Iris pigment epithelial cell (primary cell): ENCODE measurements around the gene EML4.

Source experiments
- DNase-seq: peaks from one replicate; pipeline ENCODE4 v3.0.0-alpha.2; 2011; ENCODE audit warnings: low read depth

EML4 gene

DNA sequence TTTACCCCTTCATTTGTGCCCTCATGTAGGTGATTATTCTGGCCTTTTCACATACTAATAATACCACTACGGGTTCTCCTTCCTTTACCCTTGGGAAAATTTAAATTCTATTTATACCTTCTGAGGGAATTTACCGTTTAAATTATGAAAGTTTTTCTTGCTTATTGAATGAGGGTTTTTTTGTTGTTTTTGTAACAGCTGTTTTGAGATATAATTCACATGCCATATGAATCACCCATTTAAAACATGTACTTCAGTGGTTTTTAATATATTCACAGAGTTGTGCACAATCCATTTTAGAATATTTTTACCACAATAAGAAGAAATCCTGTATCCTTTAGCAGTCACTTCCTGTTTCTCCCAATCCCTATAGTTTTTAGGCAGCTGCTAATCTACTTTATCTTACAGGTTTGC is 54.7 kb downstream of the EML4 start:
- DNase-seq, result peak; percentile 52

- peak; percentile 49 for DNase-seq
Observed at GRCh38 chr2:42224422-42225067, 55.4 kb downstream of the EML4 start.

DNA sequence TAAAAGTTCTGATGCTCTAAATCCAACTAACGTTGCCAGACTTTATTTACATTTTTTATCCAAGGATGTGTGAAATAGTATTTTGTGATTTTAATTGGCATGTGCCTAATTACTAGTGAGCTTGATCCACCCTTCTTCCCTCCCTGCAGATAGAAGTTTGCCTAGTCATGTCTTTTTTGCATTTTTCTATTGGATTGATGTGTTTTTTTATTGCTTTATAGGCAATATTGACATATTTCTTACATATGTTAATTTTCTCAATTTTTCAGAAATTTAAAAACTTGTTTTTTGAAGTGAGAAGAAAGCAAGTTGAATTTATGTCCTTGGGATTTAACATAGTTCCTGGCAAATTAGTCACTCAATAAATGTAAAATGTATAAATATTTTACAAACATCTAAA is 56.4 kb downstream of the EML4 start:
- no peak for DNase-seq

GRCh38 chr2:42227491-42227890 is 58.3 kb downstream of the EML4 start:
- no peak for DNase-seq

GRCh38 chr2:42228101-42228500 is 58.9 kb downstream of the EML4 start:
- DNase-seq, result no peak

DNA sequence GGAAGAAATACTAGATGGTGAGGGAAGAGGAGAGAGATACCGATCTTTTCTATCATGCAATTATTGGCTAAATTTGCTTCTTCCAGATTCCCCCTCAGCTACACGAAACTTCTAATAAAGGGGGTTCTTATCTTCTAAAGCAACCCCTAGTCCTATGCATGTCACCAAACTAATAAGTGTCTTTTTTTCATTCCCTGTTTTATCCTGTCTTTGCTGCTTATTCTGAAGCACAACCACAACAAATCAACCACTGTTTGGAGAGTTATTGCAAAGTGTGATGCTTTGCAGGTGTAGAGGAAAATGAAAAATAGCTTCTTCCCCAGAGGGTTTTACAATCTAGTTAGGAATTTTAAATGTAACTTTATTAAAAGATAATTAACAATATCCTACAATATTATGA is 60.8 kb downstream of the EML4 start:
- DNase-seq, result no peak

DNA sequence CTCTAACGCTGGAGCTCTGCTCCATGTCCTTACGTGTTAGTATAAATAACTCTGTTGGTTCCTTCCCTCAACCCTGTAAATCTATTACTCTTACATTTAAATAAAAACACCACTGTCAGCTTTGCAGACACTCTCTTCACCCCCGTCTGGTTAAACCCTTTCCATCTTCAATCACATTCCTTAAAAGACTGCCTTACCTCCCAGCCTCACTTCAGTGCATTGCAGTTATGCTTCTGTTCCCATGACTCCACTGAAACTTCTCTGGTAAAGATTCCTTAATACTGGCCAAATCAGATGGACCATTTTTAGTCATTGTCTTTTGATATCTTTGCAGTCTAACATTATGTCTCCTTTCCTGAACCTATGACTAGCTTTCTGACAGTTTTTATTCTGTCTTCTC is 61.7 kb downstream of the EML4 start:
- DNase-seq, result no peak

DNA sequence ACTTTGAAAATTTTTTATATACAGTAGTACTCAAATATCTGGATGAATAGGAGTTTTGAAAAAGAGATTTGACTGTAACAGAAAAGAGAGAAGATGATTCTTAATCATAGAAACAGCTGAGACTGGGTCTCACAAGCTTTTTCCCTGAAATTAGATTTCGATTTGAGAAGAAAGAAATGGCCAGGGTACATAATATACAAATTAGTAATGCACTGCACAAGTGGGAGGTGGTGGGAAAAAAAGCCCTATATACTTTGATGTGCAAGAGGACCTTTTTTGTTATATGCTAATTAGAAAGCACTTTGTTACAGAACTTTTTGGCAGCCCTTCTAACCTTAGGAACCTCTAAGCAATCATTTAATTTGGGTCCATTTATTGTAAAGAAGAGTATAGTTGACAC is 62.9 kb downstream of the EML4 start:
- DNase-seq, result no peak

DNA sequence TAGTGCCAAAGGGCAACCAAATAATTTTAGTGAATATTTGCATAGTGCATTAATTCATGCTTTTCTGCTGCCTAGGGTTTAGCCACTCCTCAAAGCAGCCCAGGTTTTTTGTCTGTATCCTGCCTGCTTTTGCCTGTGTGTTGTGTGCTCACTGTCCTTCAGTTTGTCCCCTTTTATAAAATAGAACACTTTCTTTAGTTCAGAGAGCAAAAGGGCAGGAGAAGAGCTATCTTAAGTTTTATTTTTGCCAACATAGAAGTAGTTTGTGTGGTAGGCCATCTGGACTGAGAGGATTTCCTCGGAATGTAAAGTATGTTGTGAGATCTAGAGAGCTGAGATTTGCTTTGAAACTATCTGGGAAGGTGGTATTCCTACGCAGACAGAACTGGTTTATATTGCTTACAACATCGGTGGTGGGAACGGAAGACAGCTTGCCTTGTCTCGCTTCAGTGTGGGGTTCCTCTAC is 64.9 kb downstream of the EML4 start:
- DNase-seq, result peak; percentile 96

- no peak for DNase-seq
Observed at GRCh38 chr2:42236911-42237310, 67.8 kb downstream of the EML4 start.

- DNase-seq, result no peak
Observed at GRCh38 chr2:42238644-42239288, 69.6 kb downstream of the EML4 start.

DNA sequence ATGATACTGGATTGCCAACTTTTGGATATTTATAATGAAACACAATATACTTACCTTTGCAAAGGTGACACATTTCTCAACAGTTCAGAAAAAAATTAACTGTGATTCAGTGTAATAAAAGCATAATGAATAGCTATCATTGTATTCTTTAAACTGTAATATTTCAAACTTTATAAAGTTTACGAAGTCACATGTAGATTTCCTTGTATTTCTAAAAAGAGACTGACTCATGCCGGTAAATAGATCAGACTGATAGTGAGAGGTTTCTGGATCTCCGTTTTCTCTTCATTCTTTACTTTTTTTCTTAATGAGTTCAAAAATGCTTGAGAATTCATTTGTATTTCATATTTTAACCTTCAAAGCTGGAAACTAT is 70.1 kb downstream of the EML4 start:
- DNase-seq, result no peak

- DNase-seq, result no peak
Observed at GRCh38 chr2:42239811-42240210, 70.7 kb downstream of the EML4 start.

DNA sequence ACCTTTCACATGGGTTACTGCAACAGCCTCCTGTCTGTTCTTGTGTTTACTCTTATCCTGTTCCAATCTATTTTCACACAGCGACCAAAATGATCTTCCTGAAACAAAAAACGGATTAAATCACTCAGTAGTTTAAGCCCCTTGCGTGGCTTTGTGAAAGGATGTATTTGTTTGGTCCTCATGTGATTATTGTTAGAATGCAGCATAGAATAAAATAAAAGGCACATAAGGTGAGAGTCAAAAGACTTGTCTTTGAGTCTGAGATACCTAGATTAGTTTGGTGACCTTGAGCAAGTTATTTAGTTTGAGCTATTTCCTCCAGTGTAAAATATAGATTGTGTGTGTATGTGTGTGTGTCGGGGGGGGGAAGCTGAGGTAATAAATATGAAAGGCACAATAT is 72.4 kb downstream of the EML4 start:
- DNase-seq, result no peak

DNA sequence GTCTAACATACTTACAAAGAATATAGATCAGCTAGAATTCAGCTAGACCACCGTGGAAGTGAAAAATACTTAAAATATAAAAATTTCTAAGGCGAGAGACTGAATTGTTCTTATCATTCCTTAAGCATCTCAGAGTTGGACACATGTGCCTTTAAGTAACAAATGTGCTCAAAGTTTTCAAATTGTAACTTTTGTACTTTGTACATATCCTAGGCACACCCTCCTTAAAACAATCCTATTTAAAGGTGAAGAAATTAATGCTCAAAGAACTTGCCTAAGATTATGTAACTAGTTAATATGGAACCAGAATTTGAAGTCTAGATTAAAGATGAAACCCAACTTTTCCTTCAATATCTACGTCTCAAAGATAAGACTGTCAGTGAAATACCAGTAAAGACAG is 74.1 kb downstream of the EML4 start:
- no peak for DNase-seq

- DNase-seq, result no peak
Observed at GRCh38 chr2:42244520-42244919, 75.4 kb downstream of the EML4 start.

DNA sequence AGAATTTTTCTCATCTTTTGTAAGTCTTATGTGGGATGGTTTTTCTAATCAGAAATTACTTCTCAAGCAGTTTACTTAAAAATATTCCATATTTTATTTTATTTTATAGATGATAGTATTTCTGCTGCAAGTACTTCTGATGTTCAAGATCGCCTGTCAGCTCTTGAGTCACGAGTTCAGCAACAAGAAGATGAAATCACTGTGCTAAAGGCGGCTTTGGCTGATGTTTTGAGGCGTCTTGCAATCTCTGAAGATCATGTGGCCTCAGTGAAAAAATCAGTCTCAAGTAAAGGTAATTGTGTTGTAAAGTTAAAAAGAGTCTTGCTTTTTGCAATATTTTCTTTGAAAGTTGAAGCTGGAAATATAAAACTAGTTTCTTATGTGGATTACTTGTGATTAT is 76.2 kb downstream of the EML4 start:
- DNase-seq, result no peak

DNA sequence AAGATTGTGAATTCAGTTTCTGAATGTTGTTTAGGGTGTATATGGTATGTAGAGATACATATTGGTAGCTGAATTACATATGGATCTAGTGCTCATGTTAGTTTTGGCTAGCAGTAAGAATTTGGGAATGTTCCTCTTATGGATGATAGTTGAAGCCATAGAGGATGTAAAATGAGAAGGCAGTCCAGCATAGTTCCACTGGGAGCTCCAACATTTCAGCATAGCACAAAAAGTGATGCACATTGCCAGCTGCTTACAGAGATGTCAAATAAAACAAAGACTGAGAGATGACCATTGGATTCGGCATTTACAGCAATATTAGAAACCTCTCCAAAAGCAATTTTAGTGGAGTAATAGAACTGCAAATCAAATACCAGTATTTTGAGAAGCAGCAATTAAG is 77.4 kb downstream of the EML4 start:
- DNase-seq, result no peak

- no peak for DNase-seq
Observed at GRCh38 chr2:42248846-42249245, 79.7 kb downstream of the EML4 start.

DNA sequence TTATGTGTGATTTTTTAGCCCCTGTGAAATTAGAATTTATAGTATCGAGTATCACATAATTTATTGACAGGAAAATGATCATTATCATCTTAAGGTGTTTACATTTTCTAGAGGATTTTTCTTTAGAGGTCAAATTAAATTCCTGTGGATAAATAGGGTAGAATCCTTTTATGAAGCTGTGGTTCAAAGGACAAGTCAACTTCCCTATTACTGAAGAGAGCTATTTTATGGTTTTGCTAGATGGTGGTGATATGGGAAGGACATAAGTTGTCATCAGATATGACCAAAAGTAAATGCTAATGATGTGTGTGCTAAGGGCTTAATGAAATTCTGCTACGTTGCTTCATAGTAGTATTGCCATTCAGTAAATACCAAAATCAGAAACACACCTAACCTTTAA is 80.1 kb downstream of the EML4 start:
- no peak for DNase-seq

- no peak for DNase-seq
Observed at GRCh38 chr2:42249887-42250286, 80.7 kb downstream of the EML4 start.

GRCh38 chr2:42250925-42251324 is 81.8 kb downstream of the EML4 start:
- no peak for DNase-seq

DNA sequence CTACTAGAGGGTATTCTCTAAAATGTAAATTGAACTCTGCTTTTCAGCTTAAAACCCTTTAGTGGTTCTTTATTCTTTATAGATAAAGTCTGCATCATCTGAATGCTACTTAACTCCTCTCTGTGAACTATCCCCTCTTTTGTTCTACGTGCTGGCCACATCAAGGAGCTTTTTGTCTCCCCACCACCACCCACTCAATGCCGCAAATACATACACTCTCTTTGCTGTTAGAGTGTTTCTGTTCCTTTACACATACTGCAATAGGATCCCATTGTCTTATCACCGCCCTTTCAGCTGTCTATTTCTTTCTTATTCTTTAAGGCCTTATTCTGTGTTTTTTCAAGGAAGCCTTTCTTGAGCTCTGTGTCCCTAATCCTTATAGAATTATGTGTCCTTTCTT is 83.3 kb downstream of the EML4 start:
- no peak for DNase-seq
